ENCODE measurements around the gene ATP8A1.
A peak's percentile ranks its signal among the peaks of the same experiment; 100 is the strongest.
"Not testable (repeated sequence)": the region's sequence is repeated elsewhere in the genome, so short reads cannot be mapped to it uniquely, and the experiment has no call there.

ATP8A1 gene

DNA sequence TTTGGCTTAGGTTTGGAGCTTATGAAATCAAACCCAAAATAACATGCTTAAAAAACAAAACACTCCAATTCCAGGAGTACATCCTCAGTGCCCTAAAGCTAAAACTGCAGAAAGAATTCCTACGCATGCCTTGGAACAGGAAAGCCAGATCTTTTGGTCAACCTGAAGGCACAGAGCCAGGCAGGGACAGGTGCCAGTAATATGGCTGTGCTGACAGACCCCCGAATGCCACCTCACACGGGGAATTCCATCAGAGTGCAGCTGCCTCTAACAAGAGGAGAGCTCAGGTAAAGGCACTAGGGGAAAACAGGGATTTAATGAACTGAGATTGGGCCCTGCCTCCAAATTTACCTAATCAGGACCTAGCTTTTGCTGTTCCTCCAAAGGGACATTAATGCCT is 182.5 kb downstream of the ATP8A1 start:
- DNase-seq, result no peak

DNA sequence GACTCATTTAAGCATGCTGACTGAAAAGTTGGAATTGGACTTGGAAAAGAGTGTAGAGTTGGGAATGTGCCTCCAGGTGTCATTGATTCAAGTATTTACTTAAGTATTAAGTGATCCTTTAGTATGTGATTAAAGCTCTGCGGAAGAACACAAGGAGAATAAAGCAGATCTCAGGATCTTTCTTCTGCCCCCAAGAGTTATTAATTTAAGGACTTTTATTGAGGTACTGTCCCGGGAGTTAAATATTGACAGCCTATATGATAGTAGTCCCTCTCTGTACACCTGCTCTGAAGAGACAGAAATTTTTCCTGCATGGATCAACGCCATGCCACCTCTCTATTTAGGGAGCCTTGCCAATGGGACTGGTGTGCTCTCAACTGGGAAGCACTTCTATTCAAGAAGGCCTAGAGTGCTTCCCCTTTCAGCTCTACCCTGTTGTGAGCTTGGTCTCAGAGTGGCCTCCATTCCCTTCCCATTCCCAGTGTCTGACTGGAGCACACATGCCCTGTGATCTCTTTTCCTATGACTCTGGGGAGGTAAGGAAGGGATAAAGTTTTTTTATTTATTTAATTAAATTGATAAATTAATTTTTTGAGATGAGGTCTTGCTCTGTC is 183.7 kb downstream of the ATP8A1 start:
- DNase-seq, result no peak

DNA sequence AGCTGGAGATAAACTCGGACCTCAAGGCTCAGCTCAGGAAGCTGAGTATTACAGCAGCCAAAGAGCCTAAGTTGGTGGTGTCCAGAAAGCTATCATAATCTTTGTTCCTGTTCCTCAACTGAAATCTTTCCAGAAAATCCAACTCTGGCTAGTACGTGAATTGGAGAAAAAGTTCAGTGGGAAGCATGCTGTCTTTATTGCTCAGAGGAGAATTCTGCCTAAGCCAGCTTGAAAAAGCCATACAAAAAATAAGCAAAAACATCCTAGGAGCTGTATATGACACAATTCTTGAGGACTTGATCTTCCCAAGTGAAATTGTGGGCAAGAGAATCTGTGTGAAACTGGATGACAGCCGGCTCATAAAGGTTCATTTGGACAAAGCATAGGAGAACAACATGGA is 185.0 kb downstream of the ATP8A1 start:
- no peak for DNase-seq

DNA sequence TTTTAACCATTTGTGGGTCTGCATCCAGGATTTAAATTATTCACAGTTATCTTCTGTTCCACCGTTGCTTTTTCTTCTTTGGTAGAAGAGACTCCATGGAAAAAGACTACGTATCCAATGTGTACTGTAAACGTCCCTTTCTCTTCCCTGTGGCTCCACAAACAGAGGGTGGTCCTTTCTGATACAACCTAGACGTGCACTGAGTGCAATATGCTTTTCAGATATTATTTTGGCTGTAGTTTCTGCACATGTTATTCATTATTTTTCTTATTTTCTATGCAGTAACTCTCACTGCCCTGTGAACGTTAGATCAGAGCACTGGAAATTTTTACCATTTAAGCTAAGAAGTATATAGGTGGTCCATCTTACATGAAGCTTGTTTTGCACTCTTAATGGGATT is 186.9 kb downstream of the ATP8A1 start:
- no peak for DNase-seq

DNA sequence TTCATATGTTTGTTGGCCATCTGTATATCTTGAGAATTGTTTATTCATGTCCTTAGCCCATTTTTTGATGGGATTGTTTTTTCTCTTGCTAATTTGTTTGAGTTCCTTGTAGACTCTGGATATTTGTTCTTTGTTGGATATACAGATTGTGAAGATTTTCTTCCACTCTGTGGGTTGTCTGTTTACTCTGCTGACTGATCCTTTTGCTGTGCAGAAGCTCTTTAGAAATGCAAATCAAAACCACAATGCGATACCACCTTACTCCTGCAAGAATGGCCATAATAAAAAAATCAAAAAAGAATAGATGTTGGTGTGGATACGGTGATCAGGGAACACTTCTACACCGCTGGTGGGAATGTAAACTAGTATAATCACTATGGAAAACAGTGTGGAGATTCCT is 189.1 kb downstream of the ATP8A1 start:
- not testable (repeated sequence) for DNase-seq

DNA sequence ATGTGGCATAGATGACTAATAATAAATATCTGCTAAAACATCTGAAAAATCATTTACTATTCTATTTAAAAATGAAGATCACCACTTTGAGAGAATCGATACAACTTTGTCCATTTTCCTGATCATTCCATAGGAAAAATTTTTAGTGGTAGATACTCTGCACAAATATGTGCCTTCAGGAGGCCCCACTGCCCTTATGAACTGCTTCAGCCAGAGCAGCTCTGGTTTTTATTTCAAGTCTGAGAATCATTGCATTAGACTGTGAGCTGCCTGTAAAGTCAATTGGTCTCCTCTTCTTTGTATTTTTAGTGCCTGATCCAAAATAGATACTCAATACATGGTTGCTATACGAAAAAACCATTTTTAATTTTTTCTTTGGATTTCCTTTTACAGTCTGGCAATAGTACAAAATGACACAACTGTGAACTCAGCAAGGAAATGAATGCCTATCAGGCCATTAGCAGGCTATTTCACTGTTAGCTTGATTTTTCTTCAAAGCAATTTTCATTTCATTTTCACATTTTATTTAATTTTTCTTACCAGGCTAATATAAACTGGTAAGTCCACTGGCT is 190.5 kb downstream of the ATP8A1 start:
- DNase-seq, result no peak

DNA sequence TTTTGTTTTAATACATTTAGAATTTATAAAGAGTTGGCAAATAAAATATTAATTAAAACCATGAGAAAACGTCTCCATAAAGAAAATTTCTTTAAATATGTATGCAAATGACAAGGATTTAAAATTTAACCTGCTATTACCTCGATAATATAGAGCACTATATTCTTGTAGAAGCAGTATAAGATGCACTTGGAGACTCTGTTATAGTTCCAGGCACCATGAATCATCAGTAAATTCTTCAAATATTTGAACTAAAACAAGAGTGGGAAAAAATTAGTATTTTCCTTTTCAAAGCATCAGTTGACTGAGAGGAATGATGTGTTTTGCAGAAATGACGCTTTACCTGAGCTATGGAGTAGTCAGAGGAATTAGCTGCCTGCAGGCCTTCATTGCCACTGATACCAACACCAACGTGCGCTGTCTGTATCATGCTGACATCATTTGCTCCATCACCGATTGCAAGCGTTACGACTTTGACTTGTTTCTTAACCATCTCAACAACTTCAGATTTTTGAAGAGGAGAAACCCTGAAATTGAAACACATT is 192.3 kb downstream of the ATP8A1 start:
- no peak for DNase-seq

DNA sequence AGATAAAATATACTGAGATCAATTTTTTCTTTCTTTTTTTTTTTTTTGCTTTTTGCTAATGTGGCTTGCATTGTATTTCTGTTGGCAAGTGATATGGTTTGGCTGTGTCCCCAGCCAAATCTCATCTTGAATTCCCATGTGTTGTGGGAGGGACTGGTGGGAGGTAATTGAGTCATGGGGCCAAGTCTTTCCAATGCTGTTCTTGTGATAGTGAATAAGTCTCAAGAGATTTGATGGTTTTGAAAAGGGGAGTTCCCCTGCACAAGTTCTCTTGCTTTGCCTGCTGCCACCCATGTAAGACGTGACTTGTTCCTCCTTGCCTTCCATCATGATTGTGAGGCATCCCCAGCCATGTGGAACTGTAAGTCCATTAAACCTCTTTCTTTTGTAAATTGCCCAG is 195.7 kb downstream of the ATP8A1 start:
- DNase-seq, result not testable (repeated sequence)

DNA sequence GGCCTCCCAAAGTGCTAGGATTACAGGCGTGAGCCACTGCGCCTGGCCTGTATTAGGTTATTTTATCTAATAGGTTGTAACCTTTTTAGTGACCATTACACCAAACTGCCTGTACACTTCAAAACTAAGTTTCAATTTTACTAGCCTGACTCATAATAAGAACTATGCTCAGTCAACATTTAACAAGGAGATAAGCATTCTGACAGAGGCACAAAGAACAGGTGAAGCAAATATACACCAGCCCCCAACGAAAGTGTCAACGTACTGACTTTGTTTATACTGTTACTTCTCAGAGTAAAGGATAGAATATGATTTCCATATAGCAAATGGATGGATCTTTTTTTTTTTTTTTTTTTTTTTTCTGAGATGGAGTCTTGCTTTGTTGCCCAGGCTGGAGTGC is 196.9 kb downstream of the ATP8A1 start:
- DNase-seq, result no peak

DNA sequence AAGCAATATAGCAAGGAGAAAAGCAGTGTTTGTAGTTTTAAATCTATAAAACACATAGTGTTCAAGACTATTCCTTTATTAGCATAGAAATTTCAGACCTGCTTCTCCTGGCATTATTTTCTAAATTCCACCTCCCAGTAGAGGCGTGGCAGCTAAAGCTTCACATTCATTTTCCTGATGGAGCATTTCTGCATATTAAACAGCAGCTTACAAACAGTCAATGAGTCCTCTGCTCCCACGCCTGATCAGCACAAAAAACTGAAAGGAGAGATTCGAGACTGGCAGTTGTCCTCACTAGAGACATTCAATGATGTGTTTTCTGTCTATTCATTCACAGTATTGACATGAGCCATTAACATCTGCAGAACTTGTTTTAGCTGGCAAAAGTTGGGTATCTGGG is 198.2 kb downstream of the ATP8A1 start:
- DNase-seq, result peak in 4 of 58 donors; percentile 0 to 11 (median 6)

DNA sequence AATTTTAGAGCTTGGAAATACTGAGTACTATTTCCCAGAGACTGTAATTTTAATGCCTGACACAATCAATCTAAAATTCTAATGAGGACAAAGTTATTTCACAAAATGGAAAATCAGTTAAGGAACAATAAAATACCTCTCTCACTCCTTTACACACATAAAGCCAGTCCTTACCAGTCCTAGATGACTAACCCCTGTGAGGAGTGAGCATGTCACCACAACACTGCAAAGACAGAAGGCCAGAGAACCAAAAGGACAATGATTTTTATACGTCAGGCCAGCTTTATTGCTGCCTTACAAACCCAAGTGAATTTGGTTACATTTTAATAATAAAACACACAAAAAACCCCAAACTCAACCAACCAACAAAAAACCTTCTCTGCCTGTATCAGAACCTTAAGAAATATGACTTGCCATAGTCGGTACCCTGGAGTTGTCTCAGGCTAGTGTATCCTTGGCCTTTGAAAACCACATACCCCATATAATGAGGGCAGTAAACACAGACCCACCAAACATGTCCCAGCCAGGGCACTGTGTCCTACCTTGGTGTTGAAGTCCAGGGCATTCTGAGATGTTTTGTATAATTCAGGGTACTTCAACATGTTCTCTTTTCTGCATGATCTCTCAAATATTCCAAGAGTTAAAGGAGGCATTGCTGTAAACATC is 202.0 kb downstream of the ATP8A1 start:
- DNase-seq, result no peak

DNA sequence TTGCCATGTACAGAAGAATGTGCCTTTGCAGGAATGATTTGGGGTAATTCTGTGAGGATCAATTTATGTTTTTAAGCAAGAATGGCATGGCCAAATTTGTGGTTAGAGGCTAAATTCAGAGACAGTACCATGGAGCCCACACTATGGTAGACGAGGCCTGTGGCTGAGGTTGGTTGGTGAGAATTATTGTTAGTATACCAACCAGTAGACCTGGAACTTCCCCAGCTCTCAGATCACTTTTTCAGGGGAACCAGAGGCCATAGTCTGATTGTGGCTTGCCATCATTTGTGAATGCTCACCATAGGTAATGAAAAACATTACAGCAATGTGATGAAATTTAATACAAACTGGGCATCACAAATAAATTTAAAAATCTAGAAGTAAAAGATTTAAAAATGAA is 203.3 kb downstream of the ATP8A1 start:
- no peak for DNase-seq

DNA sequence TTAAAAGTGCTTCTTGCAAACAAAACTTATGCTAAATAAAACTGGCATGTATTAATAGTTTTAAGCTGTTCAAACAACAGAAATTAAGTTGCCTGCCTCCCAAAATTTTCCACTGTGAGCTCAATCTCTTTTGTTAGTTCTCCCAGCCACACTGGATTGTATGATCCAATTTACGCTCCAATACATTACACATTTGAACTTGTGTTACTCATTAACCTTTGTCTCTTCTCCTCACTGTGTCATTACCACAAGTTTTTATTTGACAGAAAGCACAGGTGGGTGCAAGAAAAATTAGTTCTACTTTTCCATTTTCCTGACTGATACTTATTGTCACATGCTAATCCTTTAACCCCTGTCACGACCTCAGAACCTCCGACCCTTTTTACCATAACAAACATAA is 204.1 kb downstream of the ATP8A1 start:
- DNase-seq, result no peak

DNA sequence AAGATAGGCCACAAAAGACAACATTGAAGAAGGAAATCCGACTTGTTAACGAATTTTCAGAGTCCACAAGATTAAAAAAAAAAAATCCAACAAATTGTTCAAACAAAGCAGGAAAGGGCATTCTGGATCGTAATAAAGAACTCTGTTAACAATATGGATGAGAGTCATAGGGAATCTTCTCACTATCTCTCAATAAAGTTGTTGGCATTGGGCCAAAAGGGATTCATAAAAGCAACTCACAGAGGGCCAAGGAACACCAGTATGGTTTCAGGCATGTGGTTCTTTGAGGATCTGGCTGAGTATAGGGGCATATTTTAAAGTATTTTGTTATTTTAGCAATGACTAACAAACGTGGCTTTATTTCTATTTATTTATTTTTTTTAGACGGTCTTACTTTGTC is 210.1 kb downstream of the ATP8A1 start:
- no peak for DNase-seq

DNA sequence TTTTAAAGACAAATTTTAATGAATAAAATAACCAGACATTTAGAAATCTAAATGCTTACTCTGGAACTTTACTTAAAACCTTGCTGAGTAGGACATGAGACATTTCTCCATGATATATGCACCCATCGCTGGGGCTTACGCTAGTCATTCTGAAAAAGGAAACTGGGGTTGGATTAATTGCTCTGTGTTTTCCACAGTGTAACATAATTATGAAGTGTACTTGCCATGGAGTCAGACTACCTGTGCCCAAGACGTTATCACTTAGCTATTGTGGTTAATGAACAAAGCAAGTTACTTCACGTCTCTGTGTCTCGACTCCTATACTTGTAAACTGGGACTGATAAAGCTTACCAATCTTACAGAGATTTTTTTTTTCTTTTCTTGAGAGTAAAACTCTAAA is 211.9 kb downstream of the ATP8A1 start:
- no peak for DNase-seq

DNA sequence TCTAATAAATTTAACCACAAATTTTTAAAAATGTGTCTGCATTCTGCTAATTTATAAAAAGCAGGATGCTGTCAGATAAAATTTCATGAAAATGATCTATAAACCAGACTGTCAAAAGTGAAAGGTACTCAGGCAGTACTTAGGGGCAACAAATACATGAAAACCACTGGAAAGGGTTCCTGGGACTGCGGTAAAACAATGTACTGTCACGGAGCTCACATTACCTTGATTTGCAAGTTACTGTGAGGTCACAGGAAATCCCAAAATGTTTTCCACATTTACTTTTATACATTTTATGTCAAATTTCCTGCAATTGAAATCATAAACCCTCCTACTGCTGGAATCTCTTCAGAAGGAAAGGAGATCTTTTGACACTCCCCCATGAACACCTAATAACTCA is 214.3 kb downstream of the ATP8A1 start:
- DNase-seq, result no peak

DNA sequence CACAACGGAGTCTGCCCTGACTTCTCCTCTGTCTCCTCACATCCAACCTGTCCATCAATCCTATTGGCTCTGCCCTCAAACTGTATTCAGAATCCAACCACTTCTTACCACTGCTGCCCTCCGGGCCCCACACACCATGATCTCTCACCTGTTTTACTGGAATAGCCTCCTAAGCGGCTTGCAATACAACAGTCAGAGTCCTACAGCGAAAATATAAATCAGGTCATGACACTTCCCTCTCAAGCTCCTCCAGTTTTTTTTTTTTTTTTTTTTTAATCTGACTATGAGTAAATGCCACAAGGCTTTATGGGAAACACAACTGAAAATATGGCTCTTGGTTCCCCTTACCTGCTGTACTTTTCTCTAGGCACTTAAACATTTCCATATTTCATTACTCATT is 216.8 kb downstream of the ATP8A1 start:
- DNase-seq, result no peak

DNA sequence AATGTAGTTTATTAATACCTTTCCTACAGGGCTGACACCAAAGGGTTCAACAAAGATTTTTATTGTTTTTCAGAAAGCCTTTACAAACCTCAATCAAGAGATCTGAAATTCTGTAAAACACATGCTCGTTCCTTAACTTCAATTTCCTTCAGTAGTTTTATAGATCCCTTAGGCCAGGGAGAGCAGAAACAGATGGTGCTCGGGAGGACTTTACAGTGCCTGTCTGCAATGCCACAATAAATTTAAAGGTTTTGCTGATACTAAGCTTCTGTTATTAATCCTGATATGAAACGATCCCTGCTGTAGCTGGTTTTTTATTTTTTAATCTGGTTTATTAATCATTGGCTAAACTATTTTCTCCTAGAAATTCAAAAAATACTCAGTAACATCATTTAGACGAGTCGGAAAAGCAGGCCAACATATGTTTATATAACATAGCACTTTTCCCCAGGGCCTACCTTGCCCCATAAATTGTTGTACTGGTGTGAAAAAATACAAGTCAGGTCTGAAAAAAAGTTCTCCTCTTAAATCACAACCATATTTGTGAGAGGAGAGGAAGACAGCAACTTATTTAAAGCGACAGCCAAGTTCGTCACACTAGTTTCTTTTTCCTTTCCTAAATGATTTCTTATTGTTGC is 219.9 kb downstream of the ATP8A1 start:
- no peak for DNase-seq

DNA sequence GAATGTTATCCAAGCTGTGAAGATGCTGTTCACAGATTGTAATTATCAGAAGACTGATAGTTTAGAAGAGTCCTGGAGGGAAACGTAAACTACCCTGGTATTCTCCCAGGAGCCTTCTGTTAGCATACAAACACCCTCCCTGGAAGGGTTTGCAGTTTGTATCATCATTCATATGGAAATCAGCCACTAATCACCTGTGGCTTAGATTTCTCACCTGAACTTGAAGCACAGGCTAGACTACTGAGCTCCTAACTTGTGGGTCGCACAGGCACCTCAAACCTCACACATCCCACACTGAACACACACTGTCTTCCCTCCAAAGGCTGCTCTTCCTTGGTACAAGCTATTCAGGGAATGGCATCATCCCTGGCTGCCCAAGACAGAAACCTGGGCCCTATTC is 228.9 kb downstream of the ATP8A1 start:
- no peak for DNase-seq

DNA sequence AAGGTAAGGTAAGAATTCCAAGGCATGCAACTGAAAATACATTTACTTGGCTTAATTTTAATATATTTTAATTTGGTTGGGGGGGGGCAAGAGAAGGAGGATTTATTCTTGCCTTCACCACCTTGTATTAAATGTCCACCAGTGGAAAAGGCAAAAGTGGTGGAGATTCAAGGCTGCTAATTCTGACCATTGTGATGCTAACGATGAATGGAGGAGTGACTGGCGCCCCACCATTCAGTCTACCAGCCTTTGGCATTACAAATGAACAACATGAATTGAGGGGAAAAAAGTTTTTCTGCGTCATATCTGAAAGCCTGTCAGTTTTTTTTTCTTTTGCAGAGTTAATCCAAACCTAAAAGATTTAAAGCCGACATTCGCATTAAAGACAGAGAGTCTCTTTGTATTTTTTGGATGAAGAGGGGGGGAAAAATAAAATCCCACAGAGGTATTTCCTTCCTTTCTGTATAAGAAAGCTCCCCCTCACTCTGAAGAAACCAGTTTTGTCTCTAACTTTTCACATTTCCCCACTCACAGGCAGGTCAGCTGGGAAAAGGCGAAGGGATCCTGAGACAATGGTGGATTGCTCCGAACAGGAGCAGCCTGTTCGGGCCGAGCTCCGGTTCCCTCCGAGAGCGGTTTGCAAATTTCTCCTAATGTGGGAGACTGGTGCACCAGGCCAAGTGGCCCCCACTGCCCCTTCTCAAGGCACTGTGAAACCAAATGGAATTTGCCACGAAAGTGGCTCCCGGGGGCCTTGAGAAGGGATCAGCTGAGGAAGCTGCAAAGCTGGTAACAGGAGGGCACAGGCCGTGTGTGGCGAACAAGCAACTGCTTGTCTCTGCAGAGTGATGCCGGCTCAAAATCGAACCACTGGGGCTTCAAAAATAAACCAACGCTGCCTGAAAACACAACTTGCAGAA is 231.5 kb downstream of the ATP8A1 start:
- DNase-seq, result peak in 1 of 58 donors; percentile 3

DNA sequence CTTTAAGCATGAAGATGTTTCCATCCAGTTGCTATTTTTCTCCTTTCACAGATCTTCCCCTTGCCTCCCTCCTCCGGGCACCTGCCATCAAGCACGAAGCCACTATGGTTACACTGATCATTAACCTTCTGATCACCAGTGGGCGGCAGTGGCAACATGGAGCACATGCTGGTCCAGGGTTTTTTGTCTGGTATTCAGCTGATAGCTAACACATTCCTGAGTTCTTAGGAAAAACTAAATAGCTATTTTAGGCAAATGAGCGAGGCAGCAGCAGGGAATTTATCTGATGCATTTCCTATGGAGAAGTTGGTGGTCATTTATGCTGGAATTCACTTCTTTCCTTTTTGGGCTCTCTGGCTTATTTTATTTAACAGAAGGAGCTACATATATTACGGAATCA is 236.8 kb downstream of the ATP8A1 start:
- DNase-seq, result no peak
